A673 (cell line): ENCODE results near the gene RPRD1B.

Experiments used
- CTCF ChIP-seq: fragments of 300-800, 200-600 bp; sonication (generic); conservative IDR thresholded peaks from 2 replicates; pipeline ENCODE4 v1.5.1; 2017; ENCODE audit warnings: low read depth, mild to moderate bottlenecking, antibody characterized with exemption, low read length, moderate library complexity, mixed read lengths
- EZH2 ChIP-seq: fragments of 200-600 bp; sonication (generic); IDR thresholded peaks from 2 replicates; pipeline ENCODE4 v1.6.1; 2017; ENCODE audit warnings: borderline replicate concordance, low read depth, mild to moderate bottlenecking, mixed read lengths, antibody characterized with exemption, low read length; ENCODE audit not compliant: poor library complexity, severe bottlenecking

DNA sequence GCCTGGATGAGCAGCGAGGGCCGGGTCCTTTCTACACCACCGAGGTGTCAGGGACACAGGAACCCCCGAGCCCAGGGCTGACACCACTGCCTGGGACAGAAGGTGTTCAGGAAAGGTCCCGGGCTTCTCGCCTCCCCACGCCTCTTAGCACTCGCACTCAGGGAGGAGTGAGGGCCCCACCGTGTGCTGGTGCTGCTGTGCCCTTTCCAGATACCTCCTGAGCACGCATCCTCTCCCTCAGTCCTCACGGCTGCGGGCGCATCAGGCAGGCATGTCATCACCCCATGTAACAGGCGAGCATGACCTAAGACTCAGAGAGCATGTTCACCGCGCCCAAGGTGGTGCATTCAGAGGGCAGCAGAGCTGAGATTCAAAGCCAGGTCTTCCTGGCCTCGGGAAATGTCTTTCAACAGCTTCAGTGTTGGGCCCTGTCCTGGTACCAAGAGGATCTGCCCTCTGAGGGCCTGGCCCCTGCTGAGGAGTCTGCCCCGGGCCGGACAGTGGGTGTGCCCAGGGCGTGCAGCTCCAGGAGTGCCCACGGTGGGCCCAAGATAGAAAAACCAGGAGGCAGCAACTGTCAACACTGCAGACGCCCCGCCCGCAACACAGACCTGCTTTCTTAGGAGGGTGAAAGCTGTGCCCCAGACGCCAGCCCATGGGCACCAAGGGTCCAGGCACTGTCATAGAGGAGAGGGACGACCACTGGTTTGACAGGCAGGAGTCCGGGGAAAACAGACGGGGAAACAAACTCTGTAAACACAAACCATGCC lies 102.3 kb downstream of the RPRD1B start:
- no peak for TF ChIP-seq EZH2
- TF ChIP-seq CTCF: no peak
